GM21367 (cell line): ENCODE data around the gene VAMP2.
"Not testable (repeated sequence)": the region's sequence is repeated elsewhere in the genome, so short reads cannot be mapped to it uniquely, and the experiment has no call there.

Experiments used
- ATAC-seq: cut with Tn5 transposase; IDR thresholded peaks from one replicate; pipeline ENCODE4 v1.9.1; 2021; ENCODE audit not compliant: unreplicated experiment

Gene VAMP2

GRCh38 chr17:8176197-8176940, 13.6 kb upstream of the VAMP2 start, which contains the start of gene TMEM107:
TSS of gene TMEM107 (minus strand) at chr17:8176380. CDS start at chr17:8176286, 94 bp downstream.
- peak; percentile 37 for ATAC-seq

- peak; percentile 5 for ATAC-seq
Observed at GRCh38 chr17:8175795-8176196, 13.0 kb upstream of the VAMP2 start.

GRCh38 chr17:8173871-8174322, 11.1 kb upstream of the VAMP2 start:
- ATAC-seq: no peak

GRCh38 chr17:8173056-8173870, 10.5 kb upstream of the VAMP2 start:
- ATAC-seq: peak; percentile 50

- not testable (repeated sequence) for ATAC-seq
Observed at GRCh38 chr17:8170186-8170585, 7.4 kb upstream of the VAMP2 start.

GRCh38 chr17:8167526-8167925, 4.8 kb upstream of the VAMP2 start:
- ATAC-seq: no peak

GRCh38 chr17:8166731-8167130, 4.0 kb upstream of the VAMP2 start:
- ATAC-seq: no peak

GRCh38 chr17:8164815-8165131, 2.0 kb upstream of the VAMP2 start:
- ATAC-seq: no peak

GRCh38 chr17:8163978-8164814, 1.4 kb upstream of the VAMP2 start:
- no peak for ATAC-seq

- no peak for ATAC-seq
Observed at GRCh38 chr17:8162997-8163977, 539 bp upstream of the VAMP2 start.

- no peak for ATAC-seq
Observed at GRCh38 chr17:8161289-8162232, 1.2 kb downstream of the VAMP2 start.

GRCh38 chr17:8160741-8161221, 2.0 kb downstream of the VAMP2 start:
- no peak for ATAC-seq

- no peak for ATAC-seq
Observed at GRCh38 chr17:8160224-8160577, 2.5 kb downstream of the VAMP2 start.

- no peak for ATAC-seq
Observed at GRCh38 chr17:8159459-8160223, 3.1 kb downstream of the VAMP2 start.

- ATAC-seq: no peak
Observed at GRCh38 chr17:8159032-8159400, 3.7 kb downstream of the VAMP2 start.

- ATAC-seq: no peak
Observed at GRCh38 chr17:8158267-8159031, 4.3 kb downstream of the VAMP2 start.

- ATAC-seq: peak; percentile 62
Observed at GRCh38 chr17:8156246-8156992, 6.3 kb downstream of the VAMP2 start.
